Suprapubic skin (tissue), 4 donors: ENCODE results near the gene FRMPD1. TPM values are rescaled to one million over a fixed set of nuclear protein-coding genes. Genes with fewer than 3 reads are reported as not detected.

Source experiments
- DNase-seq, 2 donors: peaks; one replicate each; pipeline ENCODE4 v3.0.0-alpha.2; 2019; ENCODE audit warnings: low spot score in 2 of 2
- H3K27ac ChIP-seq: fragments of 200-600 bp; sonication (generic); one replicate; pipeline ENCODE4 v1.5.1; 2019
- H3K27me3 ChIP-seq: fragments of 200-600 bp; sonication (generic); one replicate; pipeline ENCODE4 v1.5.1; 2019
- H3K36me3 ChIP-seq: fragments of 200-600 bp; sonication (generic); one replicate; pipeline ENCODE4 v1.5.1; 2019
- H3K4me1 ChIP-seq: fragments of 200-600 bp; sonication (generic); one replicate; pipeline ENCODE4 v1.5.1; 2019
- H3K4me3 ChIP-seq: fragments of 200-600 bp; sonication (generic); one replicate; pipeline ENCODE4 v1.5.1; 2019; ENCODE audit warnings: mild to moderate bottlenecking
- H3K9me3 ChIP-seq: fragments of 200-600 bp; sonication (generic); one replicate; pipeline ENCODE4 v1.5.1; 2019
- CTCF ChIP-seq, 2 donors: fragments of 200-600 bp in 1 of 2; fragments of 450-650 bp in 1 of 2; sonication (generic) in 1 of 2; IDR thresholded peaks; one replicate each; pipeline ENCODE4 v1.5.1; 2016 to 2019; ENCODE audit warnings: antibody characterized with exemption in 2 of 2, mild to moderate bottlenecking in 1 of 2, moderate library complexity in 1 of 2
- EP300 ChIP-seq: sonication (generic); formaldehyde crosslinking; IDR thresholded peaks from one replicate; pipeline ENCODE4 v1.6.1; 2017; ENCODE audit warnings: antibody characterized with exemption
- POLR2A ChIP-seq, 2 donors: fragments of 450-650 bp; IDR thresholded peaks; one replicate each; pipeline ENCODE4 v1.6.1; 2017; ENCODE audit warnings: antibody characterized with exemption in 2 of 2, mild to moderate bottlenecking in 2 of 2, moderate library complexity in 2 of 2
- POLR2AphosphoS5 ChIP-seq, 3 donors: sonication (generic); formaldehyde crosslinking; IDR thresholded peaks; one replicate each; pipeline ENCODE4 v1.6.1; 2017; ENCODE audit warnings: antibody characterized with exemption in 3 of 3
- WGBS: methylation state at CpG from one replicate; pipeline ENCODE4 v1.1.5; 2018; 5-methylcytosine and 5-hydroxymethylcytosine counted together
- total RNA-seq, 4 donors: library from RNA; depleted of rRNA; stranded (reverse); fragments of >200 nt; gene quantifications; one replicate each; pipeline ENCODE4 v1.1.0, GENCODE V29; 2016

FRMPD1 gene
- total RNA-seq, 4 donors from 2014 or later = 7.9 to 15.4 (median 11.2) TPM

GRCh38 chr9:37692622-37693221, 42.0 kb downstream of the FRMPD1 start:
- Histone ChIP-seq H3K36me3 (no peaks in the 10 kb centered on the region), H3K4me3 (no peak overlapping the region), H3K4me1 (no peaks in the 10 kb centered on the region), H3K27me3 (peaks cover 11% of the 10 kb centered on the region), H3K27ac (no peak overlapping the region), H3K9me3 (no peaks in the 10 kb centered on the region)
- no peak for DNase-seq
- TF ChIP-seq POLR2A (IDR thresholded peaks at IDR 0.05) (no peak), CTCF (IDR thresholded peaks at IDR 0.05) (no peak), EP300 (no peak), POLR2AphosphoS5 (IDR thresholded peaks at IDR 0.05) (no peak)
- 63% methylated on average over 11 of the region's 11 CpGs for WGBS

- no peak for DNase-seq
- Histone ChIP-seq H3K27me3 (peaks cover 11% of the 10 kb centered on the region), H3K27ac (no peak overlapping the region), H3K36me3 (no peaks in the 10 kb centered on the region), H3K9me3 (no peaks in the 10 kb centered on the region), H3K4me3 (no peak overlapping the region), H3K4me1 (no peaks in the 10 kb centered on the region)
- WGBS = 13% methylated on average over 4 of the region's 4 CpGs
- no peak for TF ChIP-seq EP300
- no peak for TF ChIP-seq POLR2A (IDR thresholded peaks at IDR 0.05)
- no peak for TF ChIP-seq POLR2AphosphoS5 (IDR thresholded peaks at IDR 0.05)
- TF ChIP-seq CTCF (IDR thresholded peaks at IDR 0.05) = no peak
Observed at GRCh38 chr9:37693260-37693659, 42.5 kb downstream of the FRMPD1 start.

DNA sequence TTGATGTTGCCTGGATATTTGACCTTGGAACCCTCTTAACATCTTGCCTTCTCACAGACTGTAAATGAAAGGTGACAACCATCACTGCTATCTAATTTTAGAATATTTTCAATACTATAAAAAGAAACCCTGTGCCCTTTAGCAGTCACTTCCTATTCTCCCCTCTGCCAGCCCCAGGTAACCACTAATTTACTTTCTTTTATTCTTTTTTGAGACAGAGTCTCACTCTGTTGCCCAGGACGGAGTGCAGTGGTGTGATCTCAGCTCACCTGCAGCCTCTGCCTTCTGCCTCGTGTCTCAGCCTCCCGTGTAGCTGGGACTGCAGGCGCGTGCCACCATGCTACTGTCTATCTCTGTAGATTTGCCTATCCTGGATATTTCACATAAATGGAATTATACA, 43.6 kb downstream of the FRMPD1 start:
- Histone ChIP-seq H3K36me3 (no peaks in the 10 kb centered on the region), H3K27ac (no peak overlapping the region), H3K4me3 (no peak overlapping the region), H3K9me3 (no peaks in the 10 kb centered on the region), H3K27me3 (peaks cover 9% of the 10 kb centered on the region), H3K4me1 (no peaks in the 10 kb centered on the region)
- TF ChIP-seq CTCF (IDR thresholded peaks at IDR 0.05) (no peak), POLR2A (IDR thresholded peaks at IDR 0.05) (no peak), POLR2AphosphoS5 (IDR thresholded peaks at IDR 0.05) (no peak), EP300 (no peak)
- WGBS = 93% methylated on average over 5 of the region's 5 CpGs
- DNase-seq = no peak

- no peak for TF ChIP-seq CTCF (IDR thresholded peaks at IDR 0.05)
- Histone ChIP-seq H3K4me3 (no peak overlapping the region), H3K9me3 (no peaks in the 10 kb centered on the region), H3K27me3 (peaks cover 6% of the 10 kb centered on the region), H3K27ac (no peak overlapping the region), H3K4me1 (no peaks in the 10 kb centered on the region), H3K36me3 (no peaks in the 10 kb centered on the region)
- 45% methylated on average over 1 of the region's 1 CpG for WGBS
- no peak for DNase-seq
Observed at GRCh38 chr9:37696528-37696927, 45.8 kb downstream of the FRMPD1 start.

DNA sequence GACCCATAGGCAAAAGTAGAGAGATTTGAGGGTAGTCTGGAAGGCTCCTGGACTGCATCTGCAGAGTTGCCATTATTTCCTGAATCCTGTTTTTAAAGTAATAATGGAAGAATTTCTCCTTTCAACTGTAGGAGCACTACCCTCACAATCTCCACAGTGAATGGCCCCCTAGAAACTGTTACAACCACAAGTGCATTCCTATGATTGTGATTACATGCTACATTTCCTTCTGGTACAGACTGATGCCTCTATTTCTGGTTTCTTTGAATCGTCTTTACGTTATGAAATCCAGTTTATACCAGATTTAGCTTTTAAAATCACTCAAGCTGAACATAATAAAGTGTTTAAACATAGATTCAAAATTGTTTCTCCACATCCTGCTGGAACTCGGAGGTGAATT, 49.4 kb downstream of the FRMPD1 start:
- no peaks in the 10 kb centered on the region for H3K36me3 ChIP-seq
- no peak for DNase-seq
- H3K9me3 ChIP-seq = no peaks in the 10 kb centered on the region
- no peaks in the 10 kb centered on the region for H3K27me3 ChIP-seq
- no peak overlapping the region for H3K4me3 ChIP-seq
- WGBS = 57% methylated on average over 3 of the region's 3 CpGs
- TF ChIP-seq CTCF (IDR thresholded peaks at IDR 0.05) (no peak), POLR2AphosphoS5 (IDR thresholded peaks at IDR 0.05) (no peak), POLR2A (IDR thresholded peaks at IDR 0.05) (no peak), EP300 (no peak)
- H3K4me1 ChIP-seq = no peaks in the 10 kb centered on the region
- H3K27ac ChIP-seq = no peak overlapping the region
